ENCODE data around the gene AHDC1. TPM values are rescaled to one million over a fixed set of nuclear protein-coding genes. Genes with fewer than 3 reads are reported as not detected.

The AHDC1 gene
- polyA plus RNA-seq, 2 of the 4 experiments (the other 2 are of a cell fraction): 1.3 to 11.5 TPM

DNA sequence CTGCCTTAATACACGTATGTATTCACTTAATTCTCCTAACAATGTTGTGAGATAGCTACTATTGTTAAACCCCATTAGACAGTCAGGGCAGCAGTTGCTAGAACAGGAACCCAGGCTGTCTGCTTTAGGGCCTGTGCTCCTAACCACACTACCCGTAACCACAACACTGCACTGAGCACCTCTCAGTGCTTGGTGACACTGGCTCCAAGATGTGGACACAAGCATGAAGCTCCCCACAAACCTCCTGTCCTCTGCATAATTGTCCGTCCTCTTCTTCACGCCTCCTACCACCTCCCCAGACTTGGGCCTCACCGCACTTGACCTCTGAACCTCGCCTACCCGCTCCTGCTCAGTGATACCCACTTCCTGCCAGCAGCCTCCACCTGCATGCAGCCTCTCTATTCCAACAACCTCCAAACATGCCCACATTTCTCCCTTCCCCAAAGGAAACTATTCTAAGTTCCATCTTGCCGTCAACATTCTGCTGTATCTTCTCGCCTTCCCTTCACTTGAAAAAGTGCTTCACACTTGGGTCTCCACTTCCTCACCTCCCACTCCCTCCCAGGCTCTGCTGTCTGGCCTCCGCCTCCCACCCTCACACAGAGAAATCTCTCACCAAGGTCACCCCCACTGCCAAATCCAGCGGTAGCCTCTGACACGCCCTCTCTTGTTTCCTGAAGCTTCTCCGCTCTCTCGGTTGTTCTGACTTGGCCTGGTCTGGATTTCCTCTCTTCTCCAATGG, 14.6 kb upstream of the AHDC1 start:
- ATAC-seq: no peak
- Histone ChIP-seq H3K4me3 (no peak overlapping the region), H3K9me3 (no peaks in the 10 kb centered on the region), H3K27ac (no peak overlapping the region), H3K4me1 (peaks cover 4% of the 10 kb centered on the region; the same call in 1 of the 3 replicates), H3K4me2 (no peak overlapping the region)
- no peak for FAIRE-seq
- ChIA-PET POLR2A (no interaction called here), CTCF (interaction anchor here (0.6 to 8.8 kb wide), 7 partner anchors 11 to 656 kb away, joined by 3 to 61 read pairs (median 4); no protein-coding TSS in a partner anchor)
- DNase-seq (ENCODE audit: low read depth in 1 of 2, low spot score in 1 of 2): no peak
- no peak for TF ChIP-seq RFX5 (IDR thresholded peaks at IDR 0.05)
- TF ChIP-seq ZNF302 (CRISPR knock-in tag; IDR thresholded peaks at IDR 0.05): no peak
- no peak for TF ChIP-seq HOXB13 (CRISPR knock-in tag; IDR thresholded peaks at IDR 0.05; ENCODE audit: low read depth)
- no peak for TF ChIP-seq HOXA7 (CRISPR knock-in tag; IDR thresholded peaks at IDR 0.05)
- TF ChIP-seq CBX2 (IDR thresholded peaks at IDR 0.05; ENCODE audit: borderline replicate concordance, low read depth): no peak
- TF ChIP-seq, protein P1, sequence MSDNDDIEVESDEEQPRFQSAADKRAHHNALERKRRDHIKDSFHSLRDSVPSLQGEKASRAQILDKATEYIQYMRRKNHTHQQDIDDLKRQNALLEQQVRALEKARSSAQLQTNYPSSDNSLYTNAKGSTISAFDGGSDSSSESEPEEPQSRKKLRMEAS (IDR thresholded peaks at IDR 0.05): no peak
- no peak for TF ChIP-seq ESRRA (IDR thresholded peaks at IDR 0.05; ENCODE audit: borderline replicate concordance, low read length)
- TF ChIP-seq CHD4 (IDR thresholded peaks at IDR 0.05; ENCODE audit: borderline replicate concordance): no peak
- TF ChIP-seq SREBF2 (IDR thresholded peaks at IDR 0.05): no peak
- no peak for TF ChIP-seq NFE2L2 (conservative IDR thresholded peaks at IDR 0.05; ENCODE audit: low read length)
- TF ChIP-seq NPAS2 (CRISPR knock-in tag; IDR thresholded peaks at IDR 0.05; ENCODE audit: borderline replicate concordance): no peak
- no peak for TF ChIP-seq JUNB (IDR thresholded peaks at IDR 0.05)
- TF ChIP-seq ZC3H11A (IDR thresholded peaks at IDR 0.05): no peak
- 86% methylated on average over 14 of the region's 14 CpGs for WGBS (ENCODE audit: missing lambda C conversion rate)

DNA sequence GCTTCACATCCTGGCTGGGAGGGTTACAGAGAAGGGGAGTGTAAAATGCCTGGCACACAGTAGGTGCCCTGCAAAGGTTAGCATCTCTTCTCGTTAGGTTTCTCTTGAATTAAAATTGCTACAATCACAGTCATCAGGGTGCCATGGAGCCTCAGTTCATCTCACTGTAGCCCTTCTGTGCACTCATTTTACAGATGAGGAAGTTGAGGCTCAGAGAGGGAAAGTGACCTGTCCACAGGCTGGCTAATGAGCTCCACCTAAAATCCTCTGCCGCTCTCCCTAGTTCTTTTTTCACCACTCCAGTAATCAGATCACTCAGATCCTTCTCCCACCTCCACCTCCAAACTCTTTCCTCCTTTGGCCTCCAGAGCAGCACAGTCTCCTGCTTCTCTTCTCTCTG, 13.5 kb upstream of the AHDC1 start:
- Histone ChIP-seq H3K4me3 (no peak overlapping the region), H3K9me3 (no peaks in the 10 kb centered on the region), H3K4me2 (no peak overlapping the region), H3K4me1 (peaks cover 4% of the 10 kb centered on the region; the same call in 1 of the 3 replicates), H3K27ac (no peak overlapping the region)
- TF ChIP-seq RNF2 (IDR thresholded peaks at IDR 0.05; ENCODE audit: borderline replicate concordance, low read depth): no peak
- TF ChIP-seq CBX2 (IDR thresholded peaks at IDR 0.05; ENCODE audit: borderline replicate concordance, low read depth): no peak
- no peak for TF ChIP-seq BHLHE40 (IDR thresholded peaks at IDR 0.05; ENCODE audit: low read depth, low read length)
- TF ChIP-seq SREBF2 (IDR thresholded peaks at IDR 0.05): no peak
- TF ChIP-seq, protein P2, sequence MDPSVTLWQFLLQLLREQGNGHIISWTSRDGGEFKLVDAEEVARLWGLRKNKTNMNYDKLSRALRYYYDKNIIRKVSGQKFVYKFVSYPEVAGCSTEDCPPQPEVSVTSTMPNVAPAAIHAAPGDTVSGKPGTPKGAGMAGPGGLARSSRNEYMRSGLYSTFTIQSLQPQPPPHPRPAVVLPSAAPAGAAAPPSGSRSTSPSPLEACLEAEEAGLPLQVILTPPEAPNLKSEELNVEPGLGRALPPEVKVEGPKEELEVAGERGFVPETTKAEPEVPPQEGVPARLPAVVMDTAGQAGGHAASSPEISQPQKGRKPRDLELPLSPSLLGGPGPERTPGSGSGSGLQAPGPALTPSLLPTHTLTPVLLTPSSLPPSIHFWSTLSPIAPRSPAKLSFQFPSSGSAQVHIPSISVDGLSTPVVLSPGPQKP (IDR thresholded peaks at IDR 0.05; ENCODE audit: low read depth, low read length): no peak
- TF ChIP-seq JUN (IDR thresholded peaks at IDR 0.05): no peak
- TF ChIP-seq GATA3 (IDR thresholded peaks at IDR 0.05; ENCODE audit: borderline replicate concordance): no peak
- no peak for TF ChIP-seq HOXB5 (CRISPR knock-in tag; IDR thresholded peaks at IDR 0.05)
- TF ChIP-seq POLR2AphosphoS2 (conservative IDR thresholded peaks at IDR 0.05; ENCODE audit: low read length): no peak
- no peak for TF ChIP-seq EHMT2 (IDR thresholded peaks at IDR 0.05; ENCODE audit: low read depth)
- TF ChIP-seq, protein P1 (IDR thresholded peaks at IDR 0.05): no peak
- no peak for TF ChIP-seq RARB (CRISPR knock-in tag; IDR thresholded peaks at IDR 0.05)
- TF ChIP-seq KDM5A (IDR thresholded peaks at IDR 0.05): no peak
- no peak for TF ChIP-seq KDM1A (IDR thresholded peaks at IDR 0.05; ENCODE audit: low read depth)
- ATAC-seq (no peak), FAIRE-seq (no peak), DNase-seq (ENCODE audit: low read depth in 1 of 2, low spot score in 1 of 2) (no peak)
- WGBS (ENCODE audit: missing lambda C conversion rate): 82% methylated on average over 2 of the region's 2 CpGs
- ChIA-PET CTCF (interaction anchor here (1.6 to 8.8 kb wide), 3 partner anchors 9 to 52 kb away, joined by 4 to 61 read pairs (median 5); no protein-coding TSS in a partner anchor), POLR2A (no interaction called here)

Data from A549 (cell line).